Upper lobe of left lung (tissue), 4 donors: ENCODE data around the gene AKIP1.

ENCODE experiments used
- CTCF ChIP-seq, 6 experiments: fragments of 450-650 bp in 4 of 6; fragments of 200-600 bp in 2 of 6; sonication (generic) in 2 of 6; IDR thresholded peaks; one replicate each; pipeline ENCODE4 v1.5.1; 2016 to 2019; ENCODE audit warnings: antibody characterized with exemption in 6 of 6
- POLR2A ChIP-seq, 4 donors: fragments of 450-650 bp; IDR thresholded peaks; one replicate each; pipeline ENCODE4 v1.5.1; 2016 to 2017; ENCODE audit warnings: antibody characterized with exemption in 4 of 4, mild to moderate bottlenecking in 2 of 4
- POLR2AphosphoS5 ChIP-seq, 2 donors: sonication (generic); formaldehyde crosslinking; IDR thresholded peaks; one replicate each; pipeline ENCODE4 v1.5.1; 2017; ENCODE audit warnings: antibody characterized with exemption in 2 of 2

GRCh38 chr11:8926236-8926635, 15.2 kb downstream of the AKIP1 start:
- no peak for TF ChIP-seq CTCF (IDR thresholded peaks at IDR 0.05)
- no peak for TF ChIP-seq POLR2AphosphoS5 (IDR thresholded peaks at IDR 0.05)
- no peak for TF ChIP-seq POLR2A (IDR thresholded peaks at IDR 0.05)
